ENCODE measurements around the gene RPS6KB2. TPM values are rescaled to one million over a fixed set of nuclear protein-coding genes. Genes with fewer than 3 reads are reported as not detected.

RPS6KB2 gene
- total RNA-seq, 4 donors from 2014 or later: 27.4 to 45.0 (median 30.7) TPM

DNA sequence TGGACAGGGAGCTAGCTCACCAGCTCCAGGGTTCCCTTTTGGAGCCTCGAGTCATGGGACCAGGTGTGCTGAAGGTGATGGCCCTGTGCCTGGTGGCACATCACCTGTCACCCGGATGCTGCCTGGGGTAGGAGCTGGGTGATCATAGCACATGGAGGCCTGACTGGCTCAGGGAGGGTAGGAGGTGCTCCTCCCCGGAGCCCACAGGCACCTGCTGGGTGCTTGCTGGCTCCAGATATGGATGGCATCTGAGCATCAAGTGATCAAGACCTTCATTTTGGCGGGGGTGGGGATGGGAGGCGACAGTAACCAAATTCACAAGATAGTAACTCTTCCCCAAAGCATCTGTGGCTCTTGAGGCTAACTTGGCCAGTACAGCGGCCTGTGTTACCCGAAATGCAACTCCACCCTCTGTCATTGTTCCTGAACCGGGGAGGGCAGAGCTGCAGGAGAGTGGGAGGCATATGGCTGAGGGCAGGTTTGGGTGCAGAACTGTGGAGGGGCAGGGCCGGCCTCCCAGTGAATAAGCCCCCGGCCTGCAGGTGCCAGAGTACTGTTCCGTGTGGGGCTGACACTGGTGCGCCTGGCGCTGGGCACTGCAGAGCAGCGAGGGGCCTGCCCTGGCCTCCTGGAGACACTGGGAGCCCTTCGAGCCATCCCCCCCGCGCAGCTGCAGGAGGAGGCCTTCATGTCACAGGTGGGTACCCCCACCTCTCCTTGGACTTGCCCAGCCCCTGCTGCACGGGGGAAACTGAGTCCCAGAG is 19.7 kb upstream of the RPS6KB2 start:
- no peak for DNase-seq (ENCODE audit: low spot score)
- TF ChIP-seq, protein P1, sequence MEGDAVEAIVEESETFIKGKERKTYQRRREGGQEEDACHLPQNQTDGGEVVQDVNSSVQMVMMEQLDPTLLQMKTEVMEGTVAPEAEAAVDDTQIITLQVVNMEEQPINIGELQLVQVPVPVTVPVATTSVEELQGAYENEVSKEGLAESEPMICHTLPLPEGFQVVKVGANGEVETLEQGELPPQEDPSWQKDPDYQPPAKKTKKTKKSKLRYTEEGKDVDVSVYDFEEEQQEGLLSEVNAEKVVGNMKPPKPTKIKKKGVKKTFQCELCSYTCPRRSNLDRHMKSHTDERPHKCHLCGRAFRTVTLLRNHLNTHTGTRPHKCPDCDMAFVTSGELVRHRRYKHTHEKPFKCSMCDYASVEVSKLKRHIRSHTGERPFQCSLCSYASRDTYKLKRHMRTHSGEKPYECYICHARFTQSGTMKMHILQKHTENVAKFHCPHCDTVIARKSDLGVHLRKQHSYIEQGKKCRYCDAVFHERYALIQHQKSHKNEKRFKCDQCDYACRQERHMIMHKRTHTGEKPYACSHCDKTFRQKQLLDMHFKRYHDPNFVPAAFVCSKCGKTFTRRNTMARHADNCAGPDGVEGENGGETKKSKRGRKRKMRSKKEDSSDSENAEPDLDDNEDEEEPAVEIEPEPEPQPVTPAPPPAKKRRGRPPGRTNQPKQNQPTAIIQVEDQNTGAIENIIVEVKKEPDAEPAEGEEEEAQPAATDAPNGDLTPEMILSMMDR (IDR thresholded peaks at IDR 0.05): no peak
- ATAC-seq (ENCODE audit: low FRiP score): no peak

DNA sequence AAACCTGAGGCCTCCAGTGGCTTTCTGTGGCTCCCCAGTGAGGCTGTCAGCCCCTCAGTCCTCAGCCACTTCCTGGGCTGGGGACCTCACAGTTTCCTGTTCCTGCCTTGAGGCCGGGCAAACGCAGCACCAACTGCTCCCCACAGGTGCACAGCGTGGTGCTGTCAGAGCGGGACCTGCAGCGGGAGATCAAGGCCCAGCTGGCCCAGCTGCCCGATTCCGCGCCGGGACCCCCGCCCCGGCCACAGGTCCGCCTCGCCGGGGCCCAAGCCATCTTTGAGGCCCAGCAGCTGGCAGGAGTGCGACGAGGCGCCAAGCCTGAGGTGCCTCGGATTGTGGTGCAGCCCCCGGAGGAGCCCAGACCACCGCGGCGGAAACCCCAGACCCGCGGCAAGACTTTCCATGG is 19.0 kb upstream of the RPS6KB2 start:
- ATAC-seq (ENCODE audit: low FRiP score): no peak
- TF ChIP-seq, protein P1 (IDR thresholded peaks at IDR 0.05): no peak
- DNase-seq (ENCODE audit: low spot score): no peak

DNA sequence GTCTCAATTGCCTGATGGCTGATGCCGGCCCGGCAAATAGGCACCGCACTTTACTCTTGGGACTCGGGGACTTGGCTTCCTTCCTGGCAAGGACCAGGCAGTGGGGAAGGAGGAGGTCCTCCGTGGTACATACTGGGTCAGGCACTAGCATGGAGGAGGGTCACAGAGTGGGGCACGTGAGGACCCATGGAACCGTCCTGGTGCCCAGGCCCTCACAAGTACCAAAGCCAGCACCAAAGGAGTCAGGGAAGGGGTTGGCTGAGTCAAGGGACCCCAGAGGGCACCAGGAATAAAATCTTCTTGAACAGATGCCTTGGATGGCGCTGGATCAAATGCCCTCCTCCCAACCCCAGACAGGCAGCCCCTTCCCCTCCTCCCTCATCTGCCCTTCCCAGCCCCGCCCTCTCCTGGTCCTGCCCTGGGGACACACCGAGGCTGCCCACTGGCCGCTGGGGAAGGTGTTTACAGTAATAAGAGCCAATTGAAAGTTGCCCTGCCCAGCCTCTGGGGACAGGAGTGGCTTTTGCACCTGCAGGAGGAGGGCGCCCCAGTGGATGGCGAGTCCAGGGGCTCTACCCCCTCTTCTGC is 18.4 kb upstream of the RPS6KB2 start:
- DNase-seq (ENCODE audit: low spot score): no peak
- TF ChIP-seq, protein P1 (IDR thresholded peaks at IDR 0.05): no peak
- no peak for ATAC-seq (ENCODE audit: low FRiP score)

DNA sequence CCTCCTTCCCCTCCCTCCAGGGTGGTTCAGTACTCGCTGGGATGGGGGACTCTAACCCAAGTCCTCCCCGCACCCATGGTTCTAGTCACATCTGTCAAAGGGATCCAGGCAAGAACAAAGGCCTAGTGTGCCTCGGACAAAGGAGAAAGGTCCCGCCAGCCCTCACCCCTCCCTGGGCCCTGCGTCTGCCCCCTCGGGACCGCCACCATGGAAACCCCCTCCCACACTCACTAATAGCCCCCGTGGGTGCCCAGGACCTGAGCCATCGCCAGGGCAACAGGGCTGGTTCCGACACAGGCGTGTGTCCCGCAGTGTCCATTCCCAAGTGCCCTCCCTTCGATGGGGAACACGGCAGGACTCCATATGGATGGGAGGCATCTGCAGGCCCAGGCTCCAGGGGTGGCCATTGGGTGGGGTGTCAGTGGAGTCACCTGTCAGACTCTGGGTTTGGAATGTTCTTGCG is 17.9 kb upstream of the RPS6KB2 start:
- TF ChIP-seq, protein P1 (IDR thresholded peaks at IDR 0.05): no peak
- DNase-seq (ENCODE audit: low spot score): no peak
- no peak for ATAC-seq (ENCODE audit: low FRiP score)

DNA sequence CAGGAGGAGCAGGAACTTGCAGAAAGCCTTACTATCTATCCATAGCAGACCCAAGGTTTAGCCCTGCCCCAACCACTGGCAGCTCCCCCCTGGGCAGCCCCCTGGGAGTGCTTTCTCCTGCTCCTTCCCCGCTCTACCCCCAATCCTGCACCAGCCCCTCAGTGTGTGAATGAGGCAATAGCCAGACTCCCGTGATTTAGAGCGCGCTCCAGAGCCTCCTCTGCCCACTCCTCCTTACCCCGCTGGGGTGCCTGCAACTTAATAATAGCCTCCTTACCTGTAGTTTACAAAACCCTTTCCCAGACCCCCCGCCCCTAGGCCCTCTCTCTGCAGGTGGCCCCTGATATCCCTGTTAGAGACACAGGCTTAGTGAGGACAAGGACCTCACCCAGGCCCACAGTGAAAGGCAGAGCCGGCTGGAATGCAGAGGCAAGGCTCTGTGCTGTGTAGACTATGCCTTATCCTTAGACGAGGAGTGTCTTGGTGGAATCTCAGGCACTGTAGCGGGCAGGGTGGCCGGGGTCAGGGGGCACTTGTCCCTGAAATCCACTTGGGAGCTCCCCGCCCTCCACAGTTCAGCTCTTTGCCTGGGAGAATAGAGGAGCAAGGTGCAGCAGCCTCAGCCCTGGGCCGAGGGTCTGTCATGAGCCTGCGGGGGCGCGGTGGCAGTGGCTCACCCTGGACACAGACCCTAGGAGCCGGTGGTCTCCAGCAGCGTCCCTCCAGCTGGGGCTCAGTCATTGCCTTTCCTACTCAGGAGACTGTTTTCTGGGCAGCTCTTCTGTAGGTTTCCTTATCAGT is 17.1 kb upstream of the RPS6KB2 start:
- ATAC-seq (ENCODE audit: low FRiP score) (no peak), DNase-seq (ENCODE audit: low spot score) (no peak)
- TF ChIP-seq, protein P1 (IDR thresholded peaks at IDR 0.05): no peak

DNA sequence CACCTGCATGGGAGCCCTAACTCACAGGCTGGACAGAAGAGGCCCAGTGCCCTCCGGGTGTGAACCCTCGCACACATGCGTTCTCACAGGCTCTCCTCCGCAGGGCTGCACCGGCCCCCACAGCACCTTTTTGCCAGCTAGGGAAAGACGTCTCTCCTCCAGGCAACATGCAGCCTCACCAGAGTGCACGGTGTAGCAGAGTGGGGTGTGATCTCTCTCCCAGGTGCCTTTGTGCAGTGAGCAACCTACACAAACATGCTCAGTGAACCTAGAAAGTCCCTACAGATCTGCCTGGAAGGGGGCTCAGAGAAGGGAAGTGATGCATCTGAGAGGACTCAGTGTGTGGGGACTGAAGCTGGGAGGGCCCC is 16.5 kb upstream of the RPS6KB2 start:
- DNase-seq (ENCODE audit: low spot score) (no peak), ATAC-seq (ENCODE audit: low FRiP score) (no peak)
- TF ChIP-seq, protein P1 (IDR thresholded peaks at IDR 0.05): no peak
